ENCODE results near the gene CELF2. TPM values are rescaled to one million over a fixed set of nuclear protein-coding genes. Genes with fewer than 3 reads are reported as not detected.

Gene CELF2
- total RNA-seq, 1 experiment from 2014 or later = 0.07 TPM

- CTCF ChIA-PET = interaction anchor here (1.1 kb wide), 1 partner anchor 125 kb away, joined by 3 read pairs; no protein-coding TSS in a partner anchor
- no peaks in the 10 kb centered on the region for H3K9me3 Mint-ChIP-seq (ENCODE audit: unreplicated experiment)
- intact Hi-C loops (cut with micrococcal nuclease) = no loop called here
Observed at GRCh38 chr10:11301571-11302111, 284.0 kb downstream of the CELF2 start.

GRCh38 chr10:11302181-11302580 is 284.5 kb downstream of the CELF2 start:
- H3K4me1 Mint-ChIP-seq (ENCODE audit: insufficient read depth, unreplicated experiment) = peaks cover 9% of the 10 kb centered on the region
- no peaks in the 10 kb centered on the region for H3K27me3 Mint-ChIP-seq (ENCODE audit: insufficient read depth, unreplicated experiment)
- H3K36me3 Mint-ChIP-seq (ENCODE audit: insufficient read depth, unreplicated experiment) = no peaks in the 10 kb centered on the region
- POLR2A ChIA-PET = no interaction called here
- TF ChIP-seq CTCF (IDR thresholded peaks at IDR 0.05; ENCODE audit: unreplicated experiment) = no peak
- CTCF ChIA-PET = interaction anchor here (1.1 kb wide), 1 partner anchor 124 kb away, joined by 3 read pairs; no protein-coding TSS in a partner anchor
- H3K27ac Mint-ChIP-seq (ENCODE audit: low read depth, unreplicated experiment) = no peak overlapping the region
- BruUV-seq (replicated peaks) = no TSS peak
- H3K9me3 Mint-ChIP-seq (ENCODE audit: unreplicated experiment) = no peaks in the 10 kb centered on the region
- H3K4me3 Mint-ChIP-seq (ENCODE audit: unreplicated experiment) = no peak overlapping the region
- DNase-seq (ENCODE audit: unreplicated experiment) = no peak
- intact Hi-C loops (cut with micrococcal nuclease) = no loop called here

More at GRCh38 chr10:11301571-11302111, 284.0 kb downstream of the CELF2 start:
- Mint-ChIP-seq H3K36me3 (ENCODE audit: insufficient read depth, unreplicated experiment) (no peaks in the 10 kb centered on the region), H3K27me3 (ENCODE audit: insufficient read depth, unreplicated experiment) (no peaks in the 10 kb centered on the region), H3K27ac (ENCODE audit: low read depth, unreplicated experiment) (no peak overlapping the region), H3K4me1 (ENCODE audit: insufficient read depth, unreplicated experiment) (peaks cover 9% of the 10 kb centered on the region), H3K4me3 (ENCODE audit: unreplicated experiment) (no peak overlapping the region)
- DNase-seq (ENCODE audit: unreplicated experiment) = no peak
- no TSS peak for BruUV-seq (replicated peaks)
- no peak for TF ChIP-seq CTCF (IDR thresholded peaks at IDR 0.05; ENCODE audit: unreplicated experiment)
- POLR2A ChIA-PET = no interaction called here

GRCh38 chr10:11303361-11304170 is 285.9 kb downstream of the CELF2 start:
- DNase-seq (ENCODE audit: unreplicated experiment) = no peak
- BruUV-seq (replicated peaks) = no TSS peak
- H3K4me1 Mint-ChIP-seq (ENCODE audit: insufficient read depth, unreplicated experiment) = no peaks in the 10 kb centered on the region
- H3K27me3 Mint-ChIP-seq (ENCODE audit: insufficient read depth, unreplicated experiment) = no peaks in the 10 kb centered on the region
- no peaks in the 10 kb centered on the region for H3K36me3 Mint-ChIP-seq (ENCODE audit: insufficient read depth, unreplicated experiment)
- H3K27ac Mint-ChIP-seq (ENCODE audit: low read depth, unreplicated experiment) = no peak overlapping the region
- POLR2A ChIA-PET = no interaction called here
- TF ChIP-seq CTCF (IDR thresholded peaks at IDR 0.05; ENCODE audit: unreplicated experiment) = no peak
- no peak overlapping the region for H3K4me3 Mint-ChIP-seq (ENCODE audit: unreplicated experiment)
- peaks cover 6% of the 10 kb centered on the region for H3K9me3 Mint-ChIP-seq (ENCODE audit: unreplicated experiment)
- intact Hi-C loops (cut with micrococcal nuclease) = no loop called here
- CTCF ChIA-PET = no interaction called here

- Mint-ChIP-seq H3K27me3 (ENCODE audit: insufficient read depth, unreplicated experiment) (no peaks in the 10 kb centered on the region), H3K9me3 (ENCODE audit: unreplicated experiment) (peaks cover 19% of the 10 kb centered on the region), H3K4me1 (ENCODE audit: insufficient read depth, unreplicated experiment) (no peaks in the 10 kb centered on the region), H3K27ac (ENCODE audit: low read depth, unreplicated experiment) (no peak overlapping the region), H3K36me3 (ENCODE audit: insufficient read depth, unreplicated experiment) (no peaks in the 10 kb centered on the region), H3K4me3 (ENCODE audit: unreplicated experiment) (no peak overlapping the region)
- no TSS peak for BruUV-seq (replicated peaks)
- DNase-seq (ENCODE audit: unreplicated experiment) = no peak
- intact Hi-C loops (cut with micrococcal nuclease) = no loop called here
- ChIA-PET CTCF (no interaction called here), POLR2A (no interaction called here)
- no peak for TF ChIP-seq CTCF (IDR thresholded peaks at IDR 0.05; ENCODE audit: unreplicated experiment)
Observed at GRCh38 chr10:11304906-11305585, 287.4 kb downstream of the CELF2 start.

Measured in MCF 10A (cell line).